ENCODE measurements around the gene UBE2L5.
A peak's percentile ranks its signal among the peaks of the same experiment; 100 is the strongest.
"Not testable (repeated sequence)": the region's sequence is repeated elsewhere in the genome, so short reads cannot be mapped to it uniquely, and the experiment has no call there.

UBE2L5 gene

GRCh38 chr13:30440910-30441703 is 18.8 kb downstream of the UBE2L5 start:
- no peak for DNase-seq

GRCh38 chr13:30442926-30443325 is 20.6 kb downstream of the UBE2L5 start:
- DNase-seq: no peak

- DNase-seq: not testable (repeated sequence)
Measured at GRCh38 chr13:30443491-30443890, 21.2 kb downstream of the UBE2L5 start.

- DNase-seq: no peak
Measured at GRCh38 chr13:30443957-30444404, 21.7 kb downstream of the UBE2L5 start.

GRCh38 chr13:30446126-30446500 is 23.8 kb downstream of the UBE2L5 start:
- no peak for DNase-seq

- no peak for DNase-seq
Measured at GRCh38 chr13:30448441-30448840, 26.1 kb downstream of the UBE2L5 start.

- DNase-seq: no peak
Measured at GRCh38 chr13:30450066-30450465, 27.8 kb downstream of the UBE2L5 start.

- not testable (repeated sequence) for DNase-seq
Measured at GRCh38 chr13:30451476-30451875, 29.2 kb downstream of the UBE2L5 start.

- no peak for DNase-seq
Measured at GRCh38 chr13:30453727-30454126, 31.4 kb downstream of the UBE2L5 start.

GRCh38 chr13:30454991-30455390 is 32.7 kb downstream of the UBE2L5 start:
- DNase-seq: no peak

- no peak for DNase-seq
Measured at GRCh38 chr13:30456290-30456689, 34.0 kb downstream of the UBE2L5 start.

GRCh38 chr13:30457306-30457891 is 35.1 kb downstream of the UBE2L5 start:
- no peak for DNase-seq

GRCh38 chr13:30461279-30462066 is 39.2 kb downstream of the UBE2L5 start:
- not testable (repeated sequence) for DNase-seq

GRCh38 chr13:30463787-30464495 is 41.6 kb downstream of the UBE2L5 start:
- DNase-seq: peak; percentile 84

- DNase-seq: peak; percentile 85
Measured at GRCh38 chr13:30464496-30465342, 42.4 kb downstream of the UBE2L5 start.

GRCh38 chr13:30465343-30465592 is 43.0 kb downstream of the UBE2L5 start:
- no peak for DNase-seq

- peak; percentile 96 for DNase-seq
Measured at GRCh38 chr13:30465593-30466357, 43.5 kb downstream of the UBE2L5 start, which contains the start of gene HMGB1. TSS of gene HMGB1 (minus strand) at chr13:30465936. CDS start at chr13:30463680, 2,256 bp downstream.

- no peak for DNase-seq
Measured at GRCh38 chr13:30466358-30466714, 44.0 kb downstream of the UBE2L5 start.

- DNase-seq: no peak
Measured at GRCh38 chr13:30466841-30467252, 44.6 kb downstream of the UBE2L5 start.

GRCh38 chr13:30473675-30474074 is 51.4 kb downstream of the UBE2L5 start:
- no peak for DNase-seq

All from activated CD8-positive, alpha-beta memory T cell treated with anti-CD3 and anti-CD28 coated beads, Interleukin-2, amount 50 U/mL, for 48 hours (primary cell).